GM21723 (cell line): ENCODE results near the gene ADGRD1.
"Not testable (repeated sequence)": the region's sequence is repeated elsewhere in the genome, so short reads cannot be mapped to it uniquely, and the experiment has no call there.

Experiments
- ATAC-seq: cut with Tn5 transposase; IDR thresholded peaks from one replicate; pipeline ENCODE4 v1.9.1; 2021; ENCODE audit warnings: mild to moderate bottlenecking, moderate library complexity; ENCODE audit not compliant: unreplicated experiment

The ADGRD1 gene

GRCh38 chr12:130982565-130983225 is 29.0 kb downstream of the ADGRD1 start:
- ATAC-seq = no peak

GRCh38 chr12:130983328-130984017 is 29.8 kb downstream of the ADGRD1 start:
- no peak for ATAC-seq

- no peak for ATAC-seq
These were observed 30.7 kb downstream of the ADGRD1 start for GRCh38 chr12:130984183-130985058.

GRCh38 chr12:130987151-130987931 is 33.6 kb downstream of the ADGRD1 start:
- no peak for ATAC-seq

GRCh38 chr12:130988261-130988660 is 34.6 kb downstream of the ADGRD1 start:
- ATAC-seq = no peak

- no peak for ATAC-seq
These were observed 35.0 kb downstream of the ADGRD1 start for GRCh38 chr12:130988751-130989150.

- no peak for ATAC-seq
These were observed 35.7 kb downstream of the ADGRD1 start for GRCh38 chr12:130989391-130989790.

- ATAC-seq = no peak
These were observed 36.3 kb downstream of the ADGRD1 start for GRCh38 chr12:130990034-130990433.

- no peak for ATAC-seq
These were observed 38.7 kb downstream of the ADGRD1 start for GRCh38 chr12:130992448-130992847.

GRCh38 chr12:130992979-130993538 is 39.4 kb downstream of the ADGRD1 start:
- ATAC-seq = no peak

GRCh38 chr12:130993759-130994670 is 40.3 kb downstream of the ADGRD1 start:
- ATAC-seq = no peak

- no peak for ATAC-seq
These were observed 41.2 kb downstream of the ADGRD1 start for GRCh38 chr12:130994821-130995375.

- ATAC-seq = not testable (repeated sequence)
These were observed 41.8 kb downstream of the ADGRD1 start for GRCh38 chr12:130995386-130995969.

- ATAC-seq = no peak
These were observed 44.4 kb downstream of the ADGRD1 start for GRCh38 chr12:130998136-130998535.

GRCh38 chr12:131000000-131000486 is 46.3 kb downstream of the ADGRD1 start:
- ATAC-seq = no peak

GRCh38 chr12:131001493-131001892 is 47.8 kb downstream of the ADGRD1 start:
- no peak for ATAC-seq

- peak; percentile 96 for ATAC-seq
These were observed 48.5 kb downstream of the ADGRD1 start for GRCh38 chr12:131002216-131002631.

GRCh38 chr12:131003036-131003715 is 49.5 kb downstream of the ADGRD1 start:
- no peak for ATAC-seq
